DMS79 (cell line): ENCODE measurements around the gene TTLL13.

Experiments
- DNase-seq: peaks from one replicate; lab custom pipeline; 2025; lab: John Stamatoyannopoulos, UW

TTLL13 gene

DNA sequence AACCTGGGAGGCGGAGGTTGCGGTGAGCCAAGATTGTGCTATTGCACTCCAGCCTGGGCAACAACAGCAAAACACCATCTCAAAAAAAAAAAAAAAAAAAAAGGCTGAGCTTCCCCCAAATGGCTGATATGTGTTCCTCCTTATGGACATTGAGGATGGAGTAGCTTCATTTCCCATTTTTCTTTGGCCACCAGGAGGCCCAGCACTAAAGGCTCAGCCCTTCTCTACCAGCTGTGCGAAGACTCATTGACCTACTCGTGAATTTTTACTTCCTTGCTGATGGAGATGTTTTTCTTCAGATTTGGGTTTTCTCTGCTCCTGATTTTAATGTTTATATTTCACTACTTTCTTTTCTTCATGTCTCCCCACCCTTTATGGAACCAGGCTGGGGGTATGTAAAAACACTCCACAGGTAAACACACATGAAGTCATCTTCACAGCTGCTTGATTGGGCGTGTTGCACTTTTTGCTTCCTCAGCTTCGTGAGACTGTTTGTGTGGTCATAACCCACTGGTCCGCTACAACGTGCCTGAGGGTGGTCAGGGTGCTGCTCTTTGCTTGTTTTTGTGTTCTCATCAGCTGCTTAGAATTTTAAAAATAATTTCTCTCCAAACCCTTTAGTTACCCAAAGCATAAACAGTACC is 34.7 kb upstream of the TTLL13 start:
- DNase-seq = no peak

DNA sequence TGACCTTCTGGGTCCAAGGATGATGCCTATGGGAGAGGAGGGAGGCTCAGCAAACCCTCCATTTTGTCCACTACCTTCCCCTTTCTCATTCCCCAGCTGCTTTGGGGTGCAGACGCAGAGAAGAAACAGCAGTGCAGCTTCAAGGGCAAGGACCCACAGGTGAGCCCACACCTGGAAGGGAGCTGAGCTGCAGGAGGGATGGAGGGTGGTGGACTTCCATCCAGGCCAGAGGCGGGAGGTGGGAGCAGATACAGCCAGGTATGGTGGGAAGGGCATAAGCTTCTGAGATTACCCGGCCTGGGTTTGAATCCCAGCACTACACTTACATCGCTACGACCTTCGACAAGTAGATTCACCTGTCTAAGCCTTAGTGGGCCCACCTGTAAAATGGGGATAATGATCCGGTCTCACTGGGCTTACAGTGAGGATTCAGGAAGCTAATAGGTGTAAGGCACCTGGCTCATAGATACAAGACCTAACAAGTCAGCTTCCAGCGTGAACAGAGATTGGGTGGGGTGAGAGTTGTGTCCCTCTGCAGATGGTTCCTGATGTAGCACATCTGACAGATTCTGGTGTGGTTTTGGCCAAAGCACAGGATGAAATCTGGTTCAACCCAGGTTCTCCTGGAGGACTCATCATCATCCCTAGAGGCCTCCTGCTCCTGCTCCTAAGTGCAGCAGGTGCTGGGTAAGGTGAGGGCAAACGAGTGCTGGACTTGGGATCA is 31.5 kb upstream of the TTLL13 start:
- no peak for DNase-seq

DNA sequence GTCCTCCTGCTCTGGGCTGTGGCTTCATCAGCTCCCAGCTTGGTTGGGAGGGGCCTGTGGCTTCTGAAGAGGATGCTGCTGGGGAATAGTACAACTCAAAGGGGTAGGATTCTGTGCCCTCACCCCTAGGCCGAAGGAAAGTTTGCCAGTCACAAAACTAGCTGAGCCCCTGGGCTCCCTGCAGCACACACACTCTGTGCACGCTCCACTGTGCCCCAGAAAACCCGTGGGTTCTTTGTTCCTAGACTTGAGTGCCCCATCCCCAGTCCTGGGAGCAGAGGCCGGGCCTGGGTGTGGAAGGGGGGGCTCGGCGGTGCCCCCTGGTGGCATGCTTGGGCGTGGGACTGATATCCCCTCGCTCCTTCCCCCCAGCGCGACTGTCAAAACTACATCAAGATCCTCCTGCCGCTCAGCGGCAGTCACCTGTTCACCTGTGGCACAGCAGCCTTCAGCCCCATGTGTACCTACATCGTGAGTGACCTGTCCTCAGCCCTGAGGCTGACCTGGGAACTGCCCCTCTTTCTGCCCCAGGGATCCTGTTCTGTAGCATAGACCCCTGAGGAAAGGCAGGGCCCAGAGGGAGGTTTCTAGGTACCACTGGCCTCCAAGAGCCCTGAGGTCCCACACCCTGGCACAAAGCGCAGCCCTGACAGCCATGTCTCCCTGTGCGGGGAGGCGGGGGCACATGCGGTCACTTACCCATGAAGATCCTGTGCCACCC is 29.8 kb upstream of the TTLL13 start:
- no peak for DNase-seq

DNA sequence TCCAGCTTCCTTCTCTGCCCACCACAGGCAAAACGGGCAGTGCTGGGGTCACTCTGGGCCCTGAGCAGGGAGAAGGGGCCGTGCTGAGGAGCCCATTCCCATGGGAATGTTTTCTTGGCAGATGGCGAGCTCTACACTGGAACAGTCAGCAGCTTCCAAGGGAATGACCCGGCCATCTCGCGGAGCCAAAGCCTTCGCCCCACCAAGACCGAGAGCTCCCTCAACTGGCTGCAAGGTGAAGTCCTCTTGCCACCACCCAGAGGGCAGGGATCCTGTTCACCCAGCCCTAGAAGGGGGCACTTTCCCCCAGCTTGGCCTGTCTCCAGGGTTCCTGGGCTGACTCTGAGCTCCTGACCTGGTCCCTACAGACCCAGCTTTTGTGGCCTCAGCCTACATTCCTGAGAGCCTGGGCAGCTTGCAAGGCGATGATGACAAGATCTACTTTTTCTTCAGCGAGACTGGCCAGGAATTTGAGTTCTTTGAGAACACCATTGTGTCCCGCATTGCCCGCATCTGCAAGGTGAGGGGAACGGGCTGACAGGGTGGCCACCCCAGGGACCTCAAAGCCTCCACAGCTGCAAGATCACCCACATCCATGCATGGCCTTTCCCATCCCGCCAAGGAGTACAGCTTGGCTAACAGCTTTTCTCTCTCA is 28.0 kb upstream of the TTLL13 start:
- DNase-seq = no peak

DNA sequence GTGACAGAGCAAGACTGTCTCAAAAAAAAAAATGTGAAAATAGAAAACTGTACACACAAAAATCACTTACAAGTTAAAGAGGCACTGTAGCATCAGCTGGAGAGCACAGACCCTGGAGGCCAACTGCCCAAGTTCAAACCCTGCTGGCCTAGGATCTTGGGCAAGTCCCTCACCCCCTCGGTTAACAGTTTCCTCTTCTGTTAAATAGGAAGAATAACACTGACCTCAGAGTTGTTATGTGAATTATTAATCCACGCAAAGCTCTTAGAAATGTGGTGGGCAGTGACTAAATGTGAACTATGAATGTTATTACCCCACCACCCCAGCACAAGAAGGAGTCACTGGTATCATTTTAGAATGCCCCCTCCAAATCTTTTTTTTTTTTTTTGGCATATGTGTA is 26.8 kb upstream of the TTLL13 start:
- no peak for DNase-seq

DNA sequence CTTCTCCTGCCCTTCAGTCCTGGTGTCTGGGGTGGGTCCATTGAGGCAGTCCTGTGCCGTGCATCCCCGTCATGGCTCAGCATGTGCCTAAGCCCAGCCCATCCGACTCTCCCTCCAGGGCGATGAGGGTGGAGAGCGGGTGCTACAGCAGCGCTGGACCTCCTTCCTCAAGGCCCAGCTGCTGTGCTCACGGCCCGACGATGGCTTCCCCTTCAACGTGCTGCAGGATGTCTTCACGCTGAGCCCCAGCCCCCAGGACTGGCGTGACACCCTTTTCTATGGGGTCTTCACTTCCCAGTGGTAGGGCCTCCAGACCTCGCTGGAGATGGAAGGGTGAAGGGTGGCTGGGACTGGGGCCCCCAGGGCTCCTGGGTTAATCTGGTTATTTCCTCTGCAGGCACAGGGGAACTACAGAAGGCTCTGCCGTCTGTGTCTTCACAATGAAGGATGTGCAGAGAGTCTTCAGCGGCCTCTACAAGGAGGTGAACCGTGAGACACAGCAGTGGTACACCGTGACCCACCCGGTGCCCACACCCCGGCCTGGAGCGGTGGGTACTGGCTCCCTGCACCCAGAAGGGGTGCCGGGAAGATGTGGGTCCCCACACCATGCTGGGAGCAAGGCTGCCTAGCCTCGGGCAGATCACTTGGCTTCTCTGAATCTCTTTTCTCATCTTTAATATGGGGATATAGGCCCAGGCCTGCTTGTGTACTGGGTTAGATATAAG is 25.8 kb upstream of the TTLL13 start:
- no peak for DNase-seq

DNA sequence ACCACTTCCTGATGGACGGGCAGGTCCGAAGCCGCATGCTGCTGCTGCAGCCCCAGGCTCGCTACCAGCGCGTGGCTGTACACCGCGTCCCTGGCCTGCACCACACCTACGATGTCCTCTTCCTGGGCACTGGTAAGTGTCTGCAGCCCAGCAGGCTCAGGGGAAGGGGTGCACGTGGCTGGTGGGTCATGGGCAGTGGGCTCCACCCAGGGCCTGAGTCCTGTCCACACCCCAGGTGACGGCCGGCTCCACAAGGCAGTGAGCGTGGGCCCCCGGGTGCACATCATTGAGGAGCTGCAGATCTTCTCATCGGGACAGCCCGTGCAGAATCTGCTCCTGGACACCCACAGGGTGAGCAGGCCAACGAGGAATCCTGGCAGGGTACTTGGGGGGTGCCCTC is 24.3 kb upstream of the TTLL13 start:
- no peak for DNase-seq

DNA sequence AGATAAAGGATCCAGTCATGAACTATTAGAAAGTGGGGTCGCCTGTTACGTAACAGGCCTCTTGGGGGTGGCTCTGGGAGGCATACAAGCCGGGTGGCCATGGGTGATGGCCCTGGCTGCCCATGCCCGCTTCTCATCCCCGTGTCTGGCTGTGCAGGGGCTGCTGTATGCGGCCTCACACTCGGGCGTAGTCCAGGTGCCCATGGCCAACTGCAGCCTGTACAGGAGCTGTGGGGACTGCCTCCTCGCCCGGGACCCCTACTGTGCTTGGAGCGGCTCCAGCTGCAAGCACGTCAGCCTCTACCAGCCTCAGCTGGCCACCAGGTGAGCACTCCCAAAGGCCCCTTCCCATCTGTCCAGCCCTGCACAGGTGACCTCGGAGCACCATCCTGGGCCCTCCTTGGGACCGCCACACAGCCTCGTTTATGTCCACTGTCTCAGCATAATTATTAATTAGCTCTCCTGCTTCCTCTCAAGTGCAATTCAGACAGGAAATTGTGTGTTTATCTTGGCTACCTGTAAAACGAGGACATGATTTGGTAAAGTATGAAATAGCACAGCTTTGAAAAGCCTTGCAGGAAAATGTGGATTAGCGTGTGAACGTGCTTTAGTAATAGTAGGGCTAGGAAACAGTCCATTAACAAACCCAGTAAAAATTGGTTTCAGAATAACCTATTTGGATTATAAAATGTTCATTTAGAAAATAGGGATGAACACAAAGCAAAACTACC is 23.7 kb upstream of the TTLL13 start:
- no peak for DNase-seq

DNA sequence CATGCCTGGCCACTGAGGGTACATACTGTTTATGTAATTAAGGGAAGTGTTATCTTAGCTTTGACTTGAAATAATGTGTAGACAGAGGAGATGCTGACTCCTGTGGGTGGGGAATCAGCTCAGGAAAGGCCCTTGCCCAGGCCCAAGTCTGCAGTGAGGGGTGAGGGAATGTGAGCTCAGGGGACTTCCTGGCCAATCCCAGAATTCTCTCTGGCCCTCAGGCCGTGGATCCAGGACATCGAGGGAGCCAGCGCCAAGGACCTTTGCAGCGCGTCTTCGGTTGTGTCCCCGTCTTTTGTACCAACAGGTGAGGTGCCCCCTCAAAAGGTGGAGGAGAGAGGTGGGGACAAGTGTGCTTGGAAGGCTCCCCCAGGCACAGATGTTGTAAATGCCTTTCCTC is 22.0 kb upstream of the TTLL13 start:
- no peak for DNase-seq

DNA sequence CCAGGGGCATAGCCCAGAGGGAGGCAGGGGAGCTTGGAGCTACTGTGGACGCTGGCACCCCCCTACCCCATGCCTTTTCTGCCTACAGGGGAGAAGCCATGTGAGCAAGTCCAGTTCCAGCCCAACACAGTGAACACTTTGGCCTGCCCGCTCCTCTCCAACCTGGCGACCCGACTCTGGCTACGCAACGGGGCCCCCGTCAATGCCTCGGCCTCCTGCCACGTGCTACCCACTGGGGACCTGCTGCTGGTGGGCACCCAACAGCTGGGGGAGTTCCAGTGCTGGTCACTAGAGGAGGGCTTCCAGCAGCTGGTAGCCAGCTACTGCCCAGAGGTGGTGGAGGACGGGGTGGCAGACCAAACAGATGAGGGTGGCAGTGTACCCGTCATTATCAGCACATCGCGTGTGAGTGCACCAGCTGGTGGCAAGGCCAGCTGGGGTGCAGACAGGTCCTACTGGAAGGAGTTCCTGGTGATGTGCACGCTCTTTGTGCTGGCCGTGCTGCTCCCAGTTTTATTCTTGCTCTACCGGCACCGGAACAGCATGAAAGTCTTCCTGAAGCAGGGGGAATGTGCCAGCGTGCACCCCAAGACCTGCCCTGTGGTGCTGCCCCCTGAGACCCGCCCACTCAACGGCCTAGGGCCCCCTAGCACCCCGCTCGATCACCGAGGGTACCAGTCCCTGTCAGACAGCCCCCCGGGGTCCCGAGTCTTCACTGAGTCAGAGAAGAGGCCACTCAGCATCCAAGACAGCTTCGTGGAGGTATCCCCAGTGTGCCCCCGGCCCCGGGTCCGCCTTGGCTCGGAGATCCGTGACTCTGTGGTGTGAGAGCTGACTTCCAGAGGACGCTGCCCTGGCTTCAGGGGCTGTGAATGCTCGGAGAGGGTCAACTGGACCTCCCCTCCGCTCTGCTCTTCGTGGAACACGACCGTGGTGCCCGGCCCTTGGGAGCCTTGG is 21.3 kb upstream of the TTLL13 start:
- DNase-seq = no peak

DNA sequence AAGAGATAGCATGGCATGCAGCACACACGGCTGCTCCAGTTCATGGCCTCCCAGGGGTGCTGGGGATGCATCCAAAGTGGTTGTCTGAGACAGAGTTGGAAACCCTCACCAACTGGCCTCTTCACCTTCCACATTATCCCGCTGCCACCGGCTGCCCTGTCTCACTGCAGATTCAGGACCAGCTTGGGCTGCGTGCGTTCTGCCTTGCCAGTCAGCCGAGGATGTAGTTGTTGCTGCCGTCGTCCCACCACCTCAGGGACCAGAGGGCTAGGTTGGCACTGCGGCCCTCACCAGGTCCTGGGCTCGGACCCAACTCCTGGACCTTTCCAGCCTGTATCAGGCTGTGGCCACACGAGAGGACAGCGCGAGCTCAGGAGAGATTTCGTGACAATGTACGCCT is 20.4 kb upstream of the TTLL13 start:
- DNase-seq = no peak

DNA sequence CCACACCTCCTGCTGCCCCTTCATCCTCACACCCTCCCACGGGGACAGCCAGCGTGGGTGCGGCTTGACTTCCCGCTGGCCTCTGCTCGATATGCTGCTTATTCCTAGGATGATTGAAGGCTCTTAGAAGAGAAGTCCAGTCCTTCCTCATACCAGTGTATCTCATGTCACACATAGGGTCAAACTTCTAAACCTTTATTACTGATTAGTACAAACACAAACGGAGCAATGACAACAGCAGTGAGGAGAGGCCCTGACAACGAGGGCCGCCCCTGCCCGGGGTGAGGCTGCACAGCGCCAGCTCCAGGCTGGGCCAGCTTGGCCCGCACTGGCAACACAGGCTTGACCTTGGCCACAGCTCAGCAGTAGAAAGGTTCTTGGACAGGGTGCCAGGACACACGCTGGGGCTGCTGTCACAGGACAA is 19.3 kb upstream of the TTLL13 start:
- DNase-seq = no peak

DNA sequence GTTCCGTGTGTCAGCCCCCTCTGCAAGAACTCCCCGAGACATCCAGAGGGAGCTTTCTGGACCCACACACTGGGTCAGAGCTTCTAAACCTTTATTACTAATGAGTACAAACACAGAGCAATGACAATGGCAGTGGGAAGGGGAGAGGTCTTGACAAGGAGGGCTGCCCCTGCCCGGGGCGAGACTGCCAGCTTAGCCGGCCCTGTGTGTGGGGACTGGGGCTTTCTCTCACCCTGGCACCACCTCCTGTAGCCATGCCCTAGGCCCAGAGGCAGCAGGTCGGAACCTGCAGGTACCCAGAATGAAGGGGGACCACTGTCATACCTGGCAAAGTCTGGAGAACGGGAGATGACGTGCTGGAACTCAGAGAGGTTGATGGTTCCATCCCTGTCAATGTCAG is 18.7 kb upstream of the TTLL13 start:
- no peak for DNase-seq

DNA sequence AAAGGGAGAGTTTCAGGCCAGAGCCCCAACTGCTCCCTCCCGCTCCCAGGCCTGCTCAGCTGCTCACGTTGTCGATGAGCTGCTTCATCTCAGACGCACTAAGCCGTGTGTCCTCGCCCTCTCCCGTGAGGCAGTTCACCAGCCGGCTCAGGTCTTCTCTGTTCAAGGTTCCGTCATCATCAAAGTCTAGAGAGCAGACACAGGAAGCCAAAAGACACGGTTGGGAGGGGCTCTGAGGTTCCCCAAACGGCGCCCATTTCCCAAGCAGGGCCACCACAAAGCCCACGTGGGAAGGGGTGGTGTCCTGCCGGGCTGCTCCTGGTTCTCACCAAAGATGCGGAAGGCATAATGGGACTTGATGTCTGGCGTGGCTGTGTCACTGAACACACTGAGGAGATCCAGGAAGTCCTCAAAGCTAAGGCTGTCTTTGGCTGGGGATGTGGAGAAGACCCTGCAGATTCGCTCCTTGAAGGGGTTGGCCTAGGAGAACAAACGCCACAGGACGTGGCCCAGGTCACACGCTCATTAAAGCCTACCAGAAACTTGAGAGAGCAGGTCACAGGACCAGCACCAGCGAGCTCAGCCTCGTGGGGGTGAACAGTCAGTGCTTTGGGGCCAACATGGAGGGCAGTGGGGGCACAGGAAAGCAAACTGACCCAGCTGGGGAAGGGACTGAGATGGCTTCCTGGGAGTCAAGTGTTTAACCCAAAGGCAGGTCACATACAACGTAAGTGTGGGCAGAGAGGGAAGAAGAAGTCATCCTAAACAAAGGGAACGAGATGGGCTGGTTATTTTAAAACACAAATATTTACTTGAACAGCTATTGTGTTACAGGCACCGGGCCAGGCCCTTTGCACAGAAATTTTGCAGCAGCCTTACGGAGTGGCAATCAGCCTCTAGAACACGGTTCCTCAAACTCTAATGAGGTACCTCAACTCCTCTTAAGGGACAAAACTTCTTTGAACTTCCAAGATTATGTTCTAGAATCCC is 18.0 kb upstream of the TTLL13 start:
- no peak for DNase-seq

DNA sequence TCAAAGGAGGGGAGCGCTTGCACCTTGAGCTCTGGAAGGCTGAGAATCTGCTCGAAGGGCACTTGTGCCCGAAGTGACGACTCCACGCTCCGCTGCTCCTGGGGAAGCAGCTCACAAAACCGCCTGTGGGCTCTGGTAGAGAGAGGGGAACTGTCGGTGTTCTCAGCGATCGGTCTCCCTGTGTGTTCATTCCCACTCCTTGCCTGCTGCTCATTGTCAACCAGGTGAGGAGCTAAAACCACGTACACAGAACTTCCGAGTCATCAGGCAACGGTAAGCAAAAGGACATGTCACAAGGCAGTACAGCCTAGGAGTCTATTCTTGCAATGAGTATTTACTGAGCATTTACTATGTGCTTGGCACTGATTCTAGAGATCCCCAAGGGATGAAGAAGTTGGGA is 17.2 kb upstream of the TTLL13 start:
- no peak for DNase-seq

DNA sequence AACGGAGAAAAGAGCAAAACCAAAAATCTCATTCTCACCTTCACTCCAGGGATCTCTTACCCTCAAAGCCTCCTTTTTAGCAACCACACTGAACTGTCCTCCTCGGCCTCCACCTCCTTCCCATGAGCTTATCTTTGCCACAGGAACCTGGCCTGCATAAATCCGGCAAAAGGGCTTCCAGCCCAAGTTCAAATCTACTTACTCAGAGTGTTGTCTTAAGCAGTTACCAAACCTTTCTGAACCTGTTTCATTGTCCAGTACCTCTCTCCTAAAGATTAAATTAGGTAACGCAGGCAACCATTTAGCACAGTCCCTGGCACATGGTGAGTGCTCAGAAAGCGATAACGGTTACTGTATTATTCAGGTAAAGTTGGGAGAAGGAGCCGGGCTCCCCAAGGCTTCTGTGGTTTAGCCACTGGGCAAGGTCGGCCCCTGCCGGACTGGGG is 16.4 kb upstream of the TTLL13 start:
- no peak for DNase-seq

DNA sequence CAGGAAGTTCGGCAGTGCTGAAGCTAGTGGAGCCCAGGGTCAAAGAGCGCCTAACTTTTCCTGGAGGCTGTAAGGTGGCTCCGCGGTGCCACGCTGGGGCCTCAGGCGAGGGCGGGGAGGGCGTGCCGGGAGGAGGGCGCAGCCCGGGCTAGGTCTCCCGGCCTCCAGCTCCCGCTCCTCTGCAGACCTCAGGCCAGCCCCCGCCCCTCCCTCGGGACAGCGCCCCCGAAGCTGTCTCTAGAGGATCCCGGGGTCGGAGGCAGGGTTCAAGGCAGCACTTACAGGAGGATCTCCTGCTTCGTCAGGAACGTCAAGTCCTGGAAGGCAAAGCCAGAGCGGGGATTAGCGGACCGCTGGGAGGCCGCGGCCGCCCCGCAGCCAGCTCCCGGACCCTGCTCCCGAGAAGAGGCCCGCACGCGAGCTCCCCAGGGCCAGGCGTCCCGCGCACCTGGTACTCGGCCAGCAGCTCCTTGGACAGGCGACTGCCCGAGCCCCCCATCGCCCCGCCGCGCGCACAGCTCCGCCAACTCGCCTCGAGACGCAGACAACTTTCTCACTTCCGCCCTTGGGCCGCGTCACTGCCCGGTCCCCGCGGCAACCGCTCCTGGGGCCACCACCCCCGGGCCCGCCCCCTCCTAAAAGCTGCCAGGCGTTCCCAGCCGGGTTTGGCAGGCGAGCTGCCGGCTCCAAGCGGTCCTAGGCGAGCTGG is 15.8 kb upstream of the TTLL13 start, which contains the start of gene CIB1:
TSS of gene CIB1 (minus strand) at position 555 of the 709 bp plus-strand sequence. CDS start at position 499, 56 bp downstream.
- DNase-seq = peak; percentile 39
